ENCODE measurements around the gene KCNJ9.

The KCNJ9 gene

DNA sequence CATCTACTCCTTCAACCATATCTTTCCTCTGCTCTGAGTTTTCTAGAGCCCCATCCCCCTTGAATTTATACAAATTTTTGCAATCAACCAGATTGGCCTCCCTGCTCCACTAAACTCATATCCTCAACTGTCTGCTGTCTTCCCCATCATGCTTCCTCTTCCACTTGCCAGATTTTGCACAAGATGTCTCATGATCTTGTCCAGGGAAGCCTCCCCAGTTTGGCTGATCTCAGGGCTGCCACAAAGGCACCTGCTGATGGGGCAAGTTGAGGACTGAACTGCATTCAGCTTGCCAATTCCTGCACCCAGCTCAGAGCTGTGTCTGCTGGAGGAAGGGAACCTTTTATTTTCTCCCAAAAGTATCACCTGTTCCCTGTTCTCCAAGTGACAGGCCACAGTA lies 3.9 kb upstream of the KCNJ9 start:
- Histone ChIP-seq H3K79me2 (ENCODE audit: insufficient read depth, low read length) (no peaks in the 10 kb centered on the region), H3K4me3 (ENCODE audit: low read length, poor library complexity, severe bottlenecking) (no peak overlapping the region), H3K4me2 (ENCODE audit: low read depth, low read length, poor library complexity, severe bottlenecking) (no peak overlapping the region)

GRCh38 chr1:160078512-160079195 lies 2.7 kb upstream of the KCNJ9 start:
- TF ChIP-seq CTCF (conservative IDR thresholded peaks at IDR 0.05; ENCODE audit: low read length) (peak; percentile 98), EZH2phosphoT487 (IDR thresholded peaks at IDR 0.05; ENCODE audit: borderline replicate concordance) (no peak)
- no peaks in the 10 kb centered on the region for H3K36me3 ChIP-seq (ENCODE audit: insufficient read depth, low read length)
- no peaks in the 10 kb centered on the region for H3K27me3 ChIP-seq (ENCODE audit: insufficient read depth, low read length, poor library complexity, severe bottlenecking)
- no peak overlapping the region for H3K9ac ChIP-seq (ENCODE audit: low read depth, low read length, poor library complexity, severe bottlenecking)
- H3K4me2 ChIP-seq (ENCODE audit: low read depth, low read length, poor library complexity, severe bottlenecking): peak overlapping the region; percentile 28
- H3K9me3 ChIP-seq (ENCODE audit: insufficient read depth, low read depth, low read length): no peaks in the 10 kb centered on the region
- H4K20me1 ChIP-seq (ENCODE audit: insufficient read depth, low read length, poor library complexity, severe bottlenecking): no peaks in the 10 kb centered on the region
- H2AFZ ChIP-seq (ENCODE audit: low read length): peak overlapping the region; percentile 62
- H3K4me1 ChIP-seq (ENCODE audit: insufficient read depth, low read length, poor library complexity, severe bottlenecking): no peaks in the 10 kb centered on the region
- no peaks in the 10 kb centered on the region for H3K79me2 ChIP-seq (ENCODE audit: insufficient read depth, low read length)
- no peak overlapping the region for H3K4me3 ChIP-seq (ENCODE audit: low read length, poor library complexity, severe bottlenecking)
- H3K9me2 ChIP-seq (replicated peaks; ENCODE audit: low read depth, low read length): no peaks in the 10 kb centered on the region
- no peaks in the 10 kb centered on the region for H3F3A ChIP-seq (ENCODE audit: low read depth)

More for the DNA sequence above, 3.9 kb upstream of the KCNJ9 start:
- H3K27me3 ChIP-seq (ENCODE audit: insufficient read depth, low read length, poor library complexity, severe bottlenecking): no peaks in the 10 kb centered on the region
- no peaks in the 10 kb centered on the region for H3F3A ChIP-seq (ENCODE audit: low read depth)
- no peaks in the 10 kb centered on the region for H3K9me3 ChIP-seq (ENCODE audit: insufficient read depth, low read depth, low read length)
- TF ChIP-seq CTCF (conservative IDR thresholded peaks at IDR 0.05; ENCODE audit: low read length) (no peak), EZH2phosphoT487 (IDR thresholded peaks at IDR 0.05; ENCODE audit: borderline replicate concordance) (no peak)
- H3K4me1 ChIP-seq (ENCODE audit: insufficient read depth, low read length, poor library complexity, severe bottlenecking): no peaks in the 10 kb centered on the region
- no peaks in the 10 kb centered on the region for H3K9me2 ChIP-seq (replicated peaks; ENCODE audit: low read depth, low read length)
- no peak overlapping the region for H3K9ac ChIP-seq (ENCODE audit: low read depth, low read length, poor library complexity, severe bottlenecking)
- H4K20me1 ChIP-seq (ENCODE audit: insufficient read depth, low read length, poor library complexity, severe bottlenecking): no peaks in the 10 kb centered on the region
- no peaks in the 10 kb centered on the region for H3K36me3 ChIP-seq (ENCODE audit: insufficient read depth, low read length)
- H2AFZ ChIP-seq (ENCODE audit: low read length): no peak overlapping the region

DNA sequence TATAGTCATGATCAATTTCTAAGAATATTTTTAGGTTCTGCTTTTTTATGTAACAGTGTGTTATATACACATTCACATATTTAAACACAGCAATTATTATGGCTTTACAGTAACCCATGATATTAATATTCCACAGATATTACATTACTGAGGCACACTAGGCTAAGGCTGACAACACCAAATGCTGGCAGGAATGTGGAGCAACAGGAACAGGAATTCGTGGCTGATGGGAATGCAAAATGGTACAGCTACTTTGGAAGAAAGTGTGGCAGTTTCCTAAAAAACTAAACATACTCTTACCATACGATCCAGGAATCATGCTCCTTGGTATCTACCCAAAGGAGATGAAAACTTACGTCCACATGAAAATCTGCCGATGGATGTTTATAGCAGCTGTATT lies 1.9 kb upstream of the KCNJ9 start:
- Histone ChIP-seq H3F3A (ENCODE audit: low read depth) (no peaks in the 10 kb centered on the region), H3K9ac (ENCODE audit: low read depth, low read length, poor library complexity, severe bottlenecking) (no peak overlapping the region), H3K4me2 (ENCODE audit: low read depth, low read length, poor library complexity, severe bottlenecking) (no peak overlapping the region), H4K20me1 (ENCODE audit: insufficient read depth, low read length, poor library complexity, severe bottlenecking) (no peaks in the 10 kb centered on the region), H3K9me3 (ENCODE audit: insufficient read depth, low read depth, low read length) (no peaks in the 10 kb centered on the region), H3K79me2 (ENCODE audit: insufficient read depth, low read length) (no peaks in the 10 kb centered on the region), H3K4me3 (ENCODE audit: low read length, poor library complexity, severe bottlenecking) (no peak overlapping the region), H2AFZ (ENCODE audit: low read length) (no peak overlapping the region), H3K27me3 (ENCODE audit: insufficient read depth, low read length, poor library complexity, severe bottlenecking) (no peaks in the 10 kb centered on the region), H3K4me1 (ENCODE audit: insufficient read depth, low read length, poor library complexity, severe bottlenecking) (no peaks in the 10 kb centered on the region), H3K9me2 (replicated peaks; ENCODE audit: low read depth, low read length) (no peaks in the 10 kb centered on the region), H3K36me3 (ENCODE audit: insufficient read depth, low read length) (no peaks in the 10 kb centered on the region)
- TF ChIP-seq EZH2phosphoT487 (IDR thresholded peaks at IDR 0.05; ENCODE audit: borderline replicate concordance): no peak
- TF ChIP-seq CTCF (conservative IDR thresholded peaks at IDR 0.05; ENCODE audit: low read length): no peak
